OCI-LY3 (cell line): ENCODE results near the gene FLRT1.

ENCODE experiments used
- H2AFZ ChIP-seq: fragments of 200-600, 300-600 bp; shearing (Covaris generic); 2 replicates; pipeline ENCODE4 v1.6.0; 2014; ENCODE audit warnings: antibody characterized with exemption, low read depth, low read length
- H3K27ac ChIP-seq: fragments of 200-600, 300-600 bp; sonication (generic); 2 replicates; pipeline ENCODE4 v1.5.1; 2014; ENCODE audit warnings: mild to moderate bottlenecking, low read length, moderate library complexity, mixed read lengths
- H3K27me3 ChIP-seq: fragments of 200-600, 300-600 bp; sonication (generic); 2 replicates; pipeline ENCODE4 v1.6.1; 2014; ENCODE audit warnings: low read depth, low read length, mixed read lengths
- H3K36me3 ChIP-seq: fragments of 200-600, 300-600 bp; sonication (generic); replicated peaks from 2 replicates; pipeline ENCODE3; 2014; ENCODE audit warnings: low read depth, low read length, mixed read lengths
- H3K4me1 ChIP-seq: fragments of 300-600, 200-600 bp; sonication (generic); 2 replicates; pipeline ENCODE4 v1.6.1; 2014; ENCODE audit warnings: low read length, mixed read lengths
- H3K4me2 ChIP-seq: fragments of 200-600, 300-600 bp; sonication (generic); 2 replicates; pipeline ENCODE4 v1.6.1; 2014; ENCODE audit warnings: low read length, mixed read lengths
- H3K4me3 ChIP-seq: fragments of 300-600, 200-600 bp; sonication (generic); 2 replicates; pipeline ENCODE4 v1.5.1; 2014; ENCODE audit warnings: antibody characterized with exemption, mild to moderate bottlenecking, low read length, moderate library complexity
- H3K79me2 ChIP-seq: fragments of 300-600, 200-600 bp; shearing (Covaris generic); 2 replicates; pipeline ENCODE4 v1.6.1; 2014; ENCODE audit warnings: mild to moderate bottlenecking, low read length, mixed read lengths
- H3K9ac ChIP-seq: fragments of 300-600, 200-600 bp; shearing (Covaris generic); 2 replicates; pipeline ENCODE4 v1.6.0; 2014; ENCODE audit warnings: mild to moderate bottlenecking, low read length, moderate library complexity
- H3K9me3 ChIP-seq: fragments of 200-600, 300-600 bp; shearing (Covaris generic); 2 replicates; pipeline ENCODE4 v1.6.1; 2014; ENCODE audit warnings: low read length, mixed read lengths; ENCODE audit not compliant: insufficient read depth
- H4K20me1 ChIP-seq: fragments of 200-600, 300-600 bp; sonication (generic); 2 replicates; pipeline ENCODE4 v1.6.1; 2016; ENCODE audit warnings: low read length, mixed read lengths; ENCODE audit not compliant: insufficient read depth
- EZH2phosphoT487 ChIP-seq: fragments of 200-600 bp; shearing (Covaris generic); IDR thresholded peaks from 2 replicates; pipeline ENCODE4 v1.6.1; 2018; ENCODE audit warnings: antibody characterized with exemption, mixed run types, low read depth
- TF ChIP-seq, protein P1 (sequence below): fragments of 200-600, 300-600 bp; sonication (generic); IDR thresholded peaks from 2 replicates; pipeline ENCODE4 v1.5.1; 2014; ENCODE audit warnings: antibody characterized with exemption, low read length, low read depth

Gene FLRT1

DNA sequence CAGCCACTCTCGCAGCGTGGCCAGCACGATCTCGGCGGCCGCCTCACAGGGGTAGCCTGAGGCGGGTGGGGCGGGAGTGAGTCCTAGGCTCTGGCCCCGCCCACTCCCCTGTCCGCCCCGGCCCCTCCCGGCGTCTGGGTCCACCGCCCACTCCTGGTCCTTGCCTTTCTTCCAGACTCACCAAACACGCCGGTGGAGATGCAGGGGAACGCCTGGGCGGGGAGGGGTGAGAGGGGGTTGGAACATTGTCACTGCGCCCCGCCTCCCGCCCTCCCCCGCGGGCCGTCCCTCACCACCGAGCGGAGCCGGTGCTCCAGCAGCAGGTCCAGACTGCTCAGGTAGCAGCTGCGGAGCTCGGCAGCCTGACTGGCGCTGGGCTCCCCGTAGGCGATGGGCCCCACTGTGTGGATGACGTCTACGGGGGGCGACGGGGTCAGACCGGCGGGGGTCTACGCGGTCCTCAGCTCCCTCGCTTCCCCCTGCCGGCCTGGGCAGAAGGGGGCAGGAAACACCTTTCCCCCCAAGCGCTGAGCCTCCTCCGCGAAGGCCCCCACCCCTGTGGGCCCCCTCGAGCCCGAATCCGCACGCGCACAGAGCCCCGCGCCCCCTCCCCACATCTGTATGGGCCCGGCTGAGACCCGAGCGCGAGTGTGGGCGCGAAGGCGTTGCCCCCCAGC lies 36.2 kb upstream of the FLRT1 start:
- Histone ChIP-seq H3K27me3 (no peaks in the 10 kb centered on the region), H4K20me1 (peaks cover 30% of the 10 kb centered on the region), H3K4me2 (peak overlapping the region; percentile 62; the same call in 1 of the 2 replicates), H3K36me3 (peaks cover 25% of the 10 kb centered on the region), H3K79me2 (no peaks in the 10 kb centered on the region), H3K9me3 (no peaks in the 10 kb centered on the region), H3K27ac (no peak overlapping the region), H3K4me1 (peaks cover 8% of the 10 kb centered on the region; the same call in 1 of the 2 replicates), H3K4me3 (no peak overlapping the region), H3K9ac (no peak overlapping the region), H2AFZ (no peak overlapping the region)
- TF ChIP-seq, protein P1, sequence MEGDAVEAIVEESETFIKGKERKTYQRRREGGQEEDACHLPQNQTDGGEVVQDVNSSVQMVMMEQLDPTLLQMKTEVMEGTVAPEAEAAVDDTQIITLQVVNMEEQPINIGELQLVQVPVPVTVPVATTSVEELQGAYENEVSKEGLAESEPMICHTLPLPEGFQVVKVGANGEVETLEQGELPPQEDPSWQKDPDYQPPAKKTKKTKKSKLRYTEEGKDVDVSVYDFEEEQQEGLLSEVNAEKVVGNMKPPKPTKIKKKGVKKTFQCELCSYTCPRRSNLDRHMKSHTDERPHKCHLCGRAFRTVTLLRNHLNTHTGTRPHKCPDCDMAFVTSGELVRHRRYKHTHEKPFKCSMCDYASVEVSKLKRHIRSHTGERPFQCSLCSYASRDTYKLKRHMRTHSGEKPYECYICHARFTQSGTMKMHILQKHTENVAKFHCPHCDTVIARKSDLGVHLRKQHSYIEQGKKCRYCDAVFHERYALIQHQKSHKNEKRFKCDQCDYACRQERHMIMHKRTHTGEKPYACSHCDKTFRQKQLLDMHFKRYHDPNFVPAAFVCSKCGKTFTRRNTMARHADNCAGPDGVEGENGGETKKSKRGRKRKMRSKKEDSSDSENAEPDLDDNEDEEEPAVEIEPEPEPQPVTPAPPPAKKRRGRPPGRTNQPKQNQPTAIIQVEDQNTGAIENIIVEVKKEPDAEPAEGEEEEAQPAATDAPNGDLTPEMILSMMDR, result no peak
- no peak for TF ChIP-seq EZH2phosphoT487

DNA sequence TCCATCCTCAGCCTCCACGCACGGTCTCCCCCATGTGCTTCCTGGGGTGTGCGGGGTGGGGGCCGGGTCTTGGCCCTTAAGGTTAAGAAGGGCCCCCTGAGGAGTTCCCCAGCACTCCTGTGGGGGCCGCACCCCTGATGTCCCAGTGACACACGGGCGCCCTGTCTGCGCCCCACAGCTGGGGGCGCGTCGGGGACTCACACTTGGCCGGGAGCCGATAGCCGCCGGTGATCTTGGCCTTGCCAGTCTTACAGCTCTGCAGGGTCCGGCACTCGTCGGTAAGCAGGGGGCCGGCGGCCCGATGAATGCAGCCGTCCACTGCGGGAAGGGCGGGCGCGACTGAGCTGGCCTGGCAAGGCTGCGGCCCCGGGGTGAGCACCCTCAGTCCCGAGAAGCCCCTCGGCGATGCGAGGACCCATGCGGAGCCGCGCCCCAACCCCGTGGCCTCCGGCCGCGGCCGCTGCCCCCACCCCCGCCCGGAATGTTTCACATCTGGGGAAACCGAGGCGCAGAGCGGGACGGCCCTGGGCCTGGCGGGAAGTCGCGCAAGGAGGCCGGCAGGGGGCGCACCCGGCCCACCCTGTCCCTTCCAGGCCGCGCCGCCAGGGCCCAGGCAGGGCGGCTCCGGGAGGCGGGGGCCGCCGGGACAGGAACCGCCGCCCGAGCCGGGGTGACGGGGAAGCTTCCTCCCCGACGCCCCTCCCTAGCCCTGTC lies 35.5 kb upstream of the FLRT1 start:
- H3K4me1 ChIP-seq, result peaks cover 8% of the 10 kb centered on the region; the same call in 1 of the 2 replicates
- TF ChIP-seq EZH2phosphoT487, result no peak
- TF ChIP-seq, protein P1, result peak; percentile 71
- H3K36me3 ChIP-seq, result peaks cover 23% of the 10 kb centered on the region
- H2AFZ ChIP-seq, result no peak overlapping the region
- peak overlapping the region; percentile 62 for H3K4me2 ChIP-seq
- no peaks in the 10 kb centered on the region for H3K9me3 ChIP-seq
- peaks cover 28% of the 10 kb centered on the region for H4K20me1 ChIP-seq
- H3K4me3 ChIP-seq, result peak overlapping the region; percentile 71
- no peaks in the 10 kb centered on the region for H3K27me3 ChIP-seq
- peak overlapping the region; percentile 34; the same call in 1 of the 2 replicates for H3K9ac ChIP-seq
- H3K27ac ChIP-seq, result no peak overlapping the region
- H3K79me2 ChIP-seq, result no peaks in the 10 kb centered on the region

DNA sequence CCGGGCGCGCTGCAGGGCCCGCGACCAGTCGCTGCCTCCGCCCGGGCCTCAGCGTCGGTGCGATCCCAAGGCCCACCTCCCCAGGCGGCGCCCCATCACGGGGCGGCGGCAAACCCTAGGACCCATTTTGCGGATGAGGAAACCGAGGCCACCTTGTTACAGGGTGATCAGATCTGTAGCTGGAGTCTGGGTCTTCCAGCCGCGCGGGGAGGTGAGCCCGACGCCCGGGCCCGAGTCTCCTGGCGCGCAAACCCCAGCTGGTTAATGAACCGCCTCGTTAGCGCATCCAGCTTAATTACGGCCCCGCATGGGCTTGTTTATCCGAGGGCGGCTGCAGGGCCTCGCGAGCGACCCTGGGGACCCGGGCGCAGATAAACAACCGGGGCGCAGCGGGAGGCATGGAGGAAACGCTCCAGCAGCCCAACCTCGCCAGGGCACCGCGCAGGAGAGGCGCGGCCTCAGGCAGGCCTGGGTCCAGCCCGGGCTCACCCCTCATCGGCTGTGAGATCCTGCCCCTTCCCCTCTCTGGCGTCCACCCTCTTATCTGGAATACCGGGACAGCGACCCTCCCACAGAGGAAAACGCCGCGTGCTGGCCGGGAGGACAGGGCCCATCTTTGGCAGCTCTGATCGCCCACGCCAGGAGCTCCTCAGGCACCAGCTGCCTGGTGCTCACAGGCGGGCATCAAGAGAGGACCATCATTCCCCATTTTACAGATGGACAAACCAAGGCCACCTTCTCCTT lies 34.8 kb upstream of the FLRT1 start:
- peaks cover 8% of the 10 kb centered on the region; the same call in 1 of the 2 replicates for H3K4me1 ChIP-seq
- peak overlapping the region; percentile 34; the same call in 1 of the 2 replicates for H3K9ac ChIP-seq
- peak overlapping the region; percentile 71 for H3K4me3 ChIP-seq
- no peak overlapping the region for H2AFZ ChIP-seq
- no peak overlapping the region for H3K27ac ChIP-seq
- peaks cover 22% of the 10 kb centered on the region for H3K36me3 ChIP-seq
- H3K4me2 ChIP-seq, result peak overlapping the region; percentile 62
- no peak for TF ChIP-seq EZH2phosphoT487
- TF ChIP-seq, protein P1, result no peak; the same call in 1 of the 2 replicates
- H3K79me2 ChIP-seq, result no peaks in the 10 kb centered on the region
- peaks cover 23% of the 10 kb centered on the region for H4K20me1 ChIP-seq
- H3K27me3 ChIP-seq, result no peaks in the 10 kb centered on the region
- no peaks in the 10 kb centered on the region for H3K9me3 ChIP-seq
